AG09319 (cell line): ENCODE measurements around the gene CNTROB.

ENCODE experiments used
- DNase-seq: peaks from one replicate; pipeline ENCODE4 v3.0.0-alpha.2; 2010; ENCODE audit warnings: low read depth; ENCODE audit errors: extremely low read depth
- TF ChIP-seq, protein P1 (sequence below): IDR thresholded peaks from 2 replicates; pipeline ENCODE4 v1.5.1; 2011; ENCODE audit warnings: low read depth, mild to moderate bottlenecking, inconsistent platforms, low read length, moderate library complexity

CNTROB gene

DNA sequence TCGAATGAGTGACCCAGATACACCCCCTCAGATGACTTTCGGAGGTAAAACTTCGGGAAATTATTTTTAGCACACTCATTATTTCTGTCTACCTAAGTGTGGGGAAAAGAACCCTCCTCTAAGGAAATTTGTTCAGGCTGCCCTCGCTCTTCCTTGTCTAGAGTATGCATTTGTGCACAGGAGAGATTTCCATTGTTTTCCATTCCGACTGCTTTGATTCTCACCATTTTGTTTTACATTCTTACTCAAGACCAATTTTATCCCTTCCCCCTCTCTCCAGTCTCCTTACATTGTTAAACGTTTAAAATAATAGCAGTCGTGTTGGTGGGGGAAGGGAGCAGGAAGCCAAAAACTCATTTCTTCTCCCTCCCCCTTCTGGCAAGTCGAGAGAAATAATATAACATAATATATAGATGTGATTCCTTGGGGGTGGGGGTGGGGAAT, 44.9 kb upstream of the CNTROB start:
- no peak for DNase-seq
- TF ChIP-seq, protein P1, sequence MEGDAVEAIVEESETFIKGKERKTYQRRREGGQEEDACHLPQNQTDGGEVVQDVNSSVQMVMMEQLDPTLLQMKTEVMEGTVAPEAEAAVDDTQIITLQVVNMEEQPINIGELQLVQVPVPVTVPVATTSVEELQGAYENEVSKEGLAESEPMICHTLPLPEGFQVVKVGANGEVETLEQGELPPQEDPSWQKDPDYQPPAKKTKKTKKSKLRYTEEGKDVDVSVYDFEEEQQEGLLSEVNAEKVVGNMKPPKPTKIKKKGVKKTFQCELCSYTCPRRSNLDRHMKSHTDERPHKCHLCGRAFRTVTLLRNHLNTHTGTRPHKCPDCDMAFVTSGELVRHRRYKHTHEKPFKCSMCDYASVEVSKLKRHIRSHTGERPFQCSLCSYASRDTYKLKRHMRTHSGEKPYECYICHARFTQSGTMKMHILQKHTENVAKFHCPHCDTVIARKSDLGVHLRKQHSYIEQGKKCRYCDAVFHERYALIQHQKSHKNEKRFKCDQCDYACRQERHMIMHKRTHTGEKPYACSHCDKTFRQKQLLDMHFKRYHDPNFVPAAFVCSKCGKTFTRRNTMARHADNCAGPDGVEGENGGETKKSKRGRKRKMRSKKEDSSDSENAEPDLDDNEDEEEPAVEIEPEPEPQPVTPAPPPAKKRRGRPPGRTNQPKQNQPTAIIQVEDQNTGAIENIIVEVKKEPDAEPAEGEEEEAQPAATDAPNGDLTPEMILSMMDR: no peak

DNA sequence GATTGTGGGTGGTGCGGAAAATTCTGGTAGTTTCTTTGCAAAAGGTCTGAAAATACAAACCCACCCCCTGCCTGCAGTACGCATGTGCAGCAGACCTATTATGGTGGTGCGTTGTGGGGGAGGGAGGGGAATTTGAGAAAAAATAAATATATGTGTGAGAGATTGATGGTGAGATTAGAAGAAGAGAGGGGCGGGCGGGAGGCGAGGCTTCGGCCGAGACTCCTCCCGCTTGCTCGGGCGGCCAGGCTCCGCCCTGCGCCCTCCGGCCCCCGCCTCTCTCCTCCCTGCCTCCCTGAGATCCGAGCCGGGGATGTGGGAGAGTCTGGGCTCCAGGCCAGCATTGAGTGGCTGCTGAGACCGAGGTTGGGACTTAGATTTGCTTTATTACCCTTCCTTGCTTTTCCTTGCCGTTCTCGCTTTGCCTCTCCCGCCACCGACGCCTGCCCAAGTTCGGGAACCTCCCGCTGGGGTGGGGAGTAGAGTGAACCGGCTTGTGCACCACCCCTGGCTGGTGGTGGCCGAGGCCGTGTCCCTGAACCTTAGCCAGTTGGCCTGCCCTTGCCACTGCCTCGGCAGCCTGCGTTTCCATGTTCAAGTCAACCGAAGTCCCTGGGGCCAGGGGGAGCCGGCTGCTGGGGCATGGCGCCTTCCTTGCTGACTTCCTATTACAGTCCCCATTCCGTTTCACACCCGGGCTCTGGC, 44.4 kb upstream of the CNTROB start:
- DNase-seq: peak; percentile 90
- TF ChIP-seq, protein P1: no peak

DNA sequence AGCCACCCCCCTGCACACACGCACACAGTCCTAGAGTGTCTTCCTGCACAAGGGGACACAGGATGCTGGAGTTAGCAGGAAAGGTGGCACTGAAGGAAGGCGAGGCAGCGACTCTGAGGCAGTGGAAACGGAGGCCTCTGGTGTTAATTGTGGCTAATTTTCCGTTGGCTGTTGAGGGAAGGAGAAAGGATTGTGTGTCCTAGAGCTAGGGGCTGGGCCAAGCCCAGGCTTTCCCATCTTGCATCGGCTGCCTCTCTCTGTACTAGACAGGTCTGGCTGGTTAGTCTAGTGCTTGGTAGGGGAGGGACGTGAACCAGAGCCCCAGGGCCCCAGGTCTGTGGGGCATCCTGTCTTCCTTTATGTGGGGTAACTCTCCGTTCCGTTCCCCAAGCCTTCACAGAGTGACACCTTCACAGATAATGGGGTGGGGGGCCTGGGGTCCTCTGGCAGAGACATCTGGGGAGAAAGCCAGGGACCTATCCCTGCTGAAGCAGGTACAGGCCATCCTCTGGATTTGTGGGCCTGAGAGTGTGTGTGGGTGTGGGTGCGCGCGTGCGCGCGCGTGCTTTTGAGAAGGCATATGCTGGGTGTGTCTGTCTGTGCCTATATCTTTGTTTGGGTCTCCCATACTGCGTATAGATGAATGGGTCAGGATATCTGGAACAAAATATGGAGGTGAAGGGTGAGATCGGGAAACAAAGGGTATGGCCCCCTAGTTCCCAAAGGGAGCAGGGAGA, 43.7 kb upstream of the CNTROB start, which contains the start of gene CHD3:
CHD3 (plus strand) TSS at position 606 of the 737 bp plus-strand sequence. CDS start 212 bp downstream, outside the sequence.
- DNase-seq: no peak
- TF ChIP-seq, protein P1: no peak

DNA sequence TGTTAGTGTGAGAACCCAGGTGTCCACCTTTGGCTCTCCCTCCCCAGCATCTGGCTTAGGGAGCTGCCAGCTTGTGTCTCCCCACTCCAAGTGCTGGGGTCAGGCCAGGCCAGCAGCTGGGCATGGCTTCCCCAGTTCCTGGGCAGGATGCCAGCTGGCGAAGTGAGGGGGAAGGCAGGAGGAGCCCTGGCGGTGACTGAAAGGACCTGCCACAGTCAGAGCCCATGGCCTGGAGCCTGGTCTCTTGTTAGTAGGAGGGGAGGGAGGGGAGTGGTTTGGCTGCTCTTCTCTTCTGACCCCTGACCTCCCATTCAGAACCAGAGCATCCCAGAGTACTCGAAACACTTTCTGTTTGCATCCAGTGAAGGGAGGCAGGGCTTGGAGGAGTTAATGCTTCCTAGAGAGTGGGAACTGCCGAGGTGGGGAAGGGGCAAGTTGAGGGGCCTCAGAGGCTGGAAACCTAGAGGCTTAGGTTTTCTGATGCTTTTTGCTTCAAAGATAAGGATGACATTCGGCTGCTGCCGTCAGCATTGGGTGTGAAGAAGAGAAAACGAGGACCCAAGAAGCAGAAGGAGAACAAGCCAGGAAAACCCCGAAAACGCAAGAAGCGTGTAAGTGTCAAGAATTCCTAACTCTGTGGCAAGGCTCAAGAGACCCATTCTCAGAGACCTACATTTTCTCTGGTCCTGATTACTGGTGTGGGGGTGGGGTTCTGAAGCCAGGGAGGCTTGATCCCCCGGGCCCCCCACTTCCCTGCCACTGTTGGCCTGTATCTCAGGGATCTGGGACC, 42.6 kb upstream of the CNTROB start:
- DNase-seq: peak; percentile 91
- TF ChIP-seq, protein P1: peak; percentile 38

DNA sequence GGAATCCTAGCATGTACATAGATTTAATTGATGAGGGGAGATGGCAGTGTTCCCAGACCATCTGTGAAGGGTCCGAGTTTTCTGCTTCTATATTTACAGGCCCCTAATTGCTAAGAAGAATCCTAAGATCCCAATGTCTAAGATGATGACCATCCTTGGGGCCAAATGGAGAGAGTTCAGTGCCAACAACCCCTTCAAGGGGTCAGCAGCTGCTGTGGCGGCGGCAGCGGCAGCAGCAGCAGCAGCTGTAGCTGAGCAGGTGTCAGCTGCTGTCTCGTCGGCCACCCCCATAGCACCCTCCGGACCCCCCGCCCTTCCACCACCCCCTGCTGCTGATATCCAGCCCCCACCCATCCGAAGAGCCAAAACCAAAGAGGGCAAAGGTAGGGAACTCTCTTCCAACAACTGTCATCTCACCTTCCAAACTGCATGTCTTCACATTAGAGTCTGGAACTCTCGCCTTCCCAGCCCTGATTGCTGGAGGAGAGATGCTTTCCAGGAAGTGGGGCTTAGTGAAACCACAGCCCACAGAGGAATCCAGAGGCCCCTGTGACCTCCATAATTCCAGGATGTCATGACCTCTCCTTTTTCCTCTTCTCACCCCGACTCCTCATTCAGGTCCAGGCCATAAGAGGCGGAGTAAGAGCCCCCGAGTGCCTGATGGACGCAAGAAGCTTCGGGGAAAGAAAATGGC, 38.7 kb upstream of the CNTROB start:
- TF ChIP-seq, protein P1: no peak
- no peak for DNase-seq

DNA sequence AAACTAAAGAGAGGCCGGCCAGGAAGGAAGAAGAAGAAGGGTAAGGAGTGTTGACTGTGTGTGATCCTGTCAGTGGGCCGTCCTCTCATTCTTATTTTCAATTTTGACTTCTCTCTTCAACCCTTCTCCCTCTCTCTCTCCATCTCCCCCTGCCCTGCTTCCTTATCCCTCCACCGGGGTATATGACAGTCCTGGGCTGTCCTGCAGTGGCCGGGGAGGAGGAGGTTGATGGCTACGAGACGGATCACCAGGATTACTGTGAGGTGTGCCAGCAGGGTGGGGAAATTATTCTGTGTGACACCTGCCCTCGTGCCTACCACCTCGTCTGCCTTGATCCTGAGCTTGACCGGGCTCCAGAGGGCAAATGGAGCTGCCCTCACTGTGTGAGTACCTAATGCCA, 37.8 kb upstream of the CNTROB start:
- no peak for DNase-seq
- TF ChIP-seq, protein P1: no peak
